GM19468 (cell line): Measurements from ENCODE around the gene ADSS2.
"Not testable (repeated sequence)": the region's sequence is repeated elsewhere in the genome, so short reads cannot be mapped to it uniquely, and the experiment has no call there.

Experiments
- ATAC-seq: cut with Tn5 transposase; IDR thresholded peaks from one replicate; pipeline ENCODE4 v1.9.1; 2021; ENCODE audit warnings: mild to moderate bottlenecking, moderate library complexity, moderate number of reproducible peaks; ENCODE audit not compliant: unreplicated experiment; ENCODE audit errors: extremely low read depth

ADSS2 gene

DNA sequence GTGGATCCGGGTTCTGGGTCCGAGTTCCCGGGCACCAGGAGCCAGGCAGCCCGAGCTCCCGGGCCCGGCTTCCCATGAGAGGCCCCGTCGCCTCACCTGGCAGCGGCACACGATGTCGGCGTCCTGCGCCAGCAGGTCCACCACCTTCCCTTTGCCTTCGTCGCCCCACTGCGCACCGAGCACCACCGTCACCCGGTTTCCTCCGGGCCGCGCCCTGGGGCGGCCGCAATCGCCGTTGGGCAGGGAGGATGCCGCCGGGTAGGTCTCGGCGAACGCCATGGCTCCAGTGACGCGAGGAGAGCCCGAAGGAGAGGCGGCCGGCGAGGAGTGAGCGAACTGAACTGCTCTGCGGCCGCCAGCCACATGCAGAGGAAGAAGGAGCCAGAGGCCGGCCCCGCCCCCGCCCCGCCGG is at the start of gene ADSS2:
Gene ADSS2 (minus strand): TSS at position 371 of the 412 bp plus-strand sequence. CDS start 92 bp downstream, at position 279.
- no peak for ATAC-seq

DNA sequence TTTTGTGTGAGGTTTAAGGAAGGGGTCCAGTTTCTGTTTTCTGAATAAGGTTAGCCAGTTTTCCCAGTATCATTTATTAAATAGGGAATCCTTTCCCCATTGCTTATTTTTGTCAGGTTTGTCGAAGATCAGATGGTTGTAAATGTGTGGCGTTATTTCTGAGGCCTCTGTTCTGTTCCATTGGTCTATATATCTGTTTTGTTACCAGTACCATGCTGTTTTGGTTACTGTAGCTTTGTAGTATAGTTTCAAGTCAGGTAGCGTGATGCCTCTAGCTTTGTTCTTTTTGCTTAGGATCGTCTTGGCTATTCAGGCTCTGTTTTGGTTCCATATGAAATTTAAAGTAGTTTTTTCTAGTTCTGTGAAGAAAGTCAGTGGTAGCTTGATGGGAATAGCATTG is 48.8 kb upstream of the ADSS2 start:
- not testable (repeated sequence) for ATAC-seq

DNA sequence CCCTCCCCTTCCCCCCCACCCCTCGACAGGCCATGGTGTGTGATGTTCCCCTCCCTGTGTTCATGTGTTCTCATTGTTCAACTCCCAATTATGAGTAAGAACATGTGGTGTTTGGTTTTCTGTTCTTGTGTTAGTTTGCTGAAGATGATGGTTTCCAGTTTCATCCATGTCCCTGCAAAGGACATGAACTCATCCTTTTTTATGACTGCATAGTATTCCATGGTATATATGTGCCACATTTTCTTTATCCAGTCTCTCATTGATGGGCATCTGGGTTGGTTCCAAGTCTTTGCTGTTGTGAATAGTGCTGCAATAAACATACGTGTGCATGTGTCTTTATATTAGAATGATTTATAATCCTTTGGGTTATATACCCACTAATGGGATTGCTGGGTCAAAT is 47.8 kb upstream of the ADSS2 start:
- not testable (repeated sequence) for ATAC-seq

DNA sequence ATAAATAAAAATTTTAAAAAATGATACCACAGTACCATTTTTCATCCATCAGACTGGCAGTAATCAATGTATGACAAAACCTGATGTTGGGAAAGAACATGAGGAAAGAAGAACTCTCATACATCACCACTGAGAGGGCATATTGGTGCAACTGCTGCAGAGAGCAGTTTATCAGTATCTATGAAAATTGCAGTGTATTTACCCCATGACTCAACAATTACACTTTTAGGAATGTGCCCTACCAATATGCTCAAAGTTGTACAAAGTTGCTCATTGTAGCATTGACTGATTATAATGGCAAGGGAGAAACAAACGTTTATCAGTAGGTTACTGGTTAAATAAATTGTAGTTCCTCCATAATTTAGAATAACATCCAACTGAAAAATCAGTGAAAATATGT is 46.1 kb upstream of the ADSS2 start:
- ATAC-seq, result no peak

DNA sequence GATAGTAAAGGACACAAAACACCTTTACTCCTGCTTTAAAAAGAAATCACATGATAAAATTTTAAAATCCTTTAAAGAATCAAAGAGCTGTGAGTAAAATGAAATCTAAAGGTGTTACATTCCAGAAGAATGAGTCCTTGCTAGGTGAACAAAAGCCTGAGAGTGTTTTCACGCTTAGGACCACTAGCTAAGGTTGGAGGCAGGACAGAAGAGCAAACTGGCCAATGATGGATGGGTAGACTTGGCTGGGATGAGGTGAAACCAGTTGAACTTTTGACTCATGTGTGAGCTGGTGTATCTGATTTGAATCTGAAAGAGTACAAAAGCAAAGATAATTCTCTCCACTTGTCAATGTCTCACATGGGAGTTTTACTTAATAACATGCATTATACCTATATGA is 44.5 kb upstream of the ADSS2 start:
- ATAC-seq, result no peak

DNA sequence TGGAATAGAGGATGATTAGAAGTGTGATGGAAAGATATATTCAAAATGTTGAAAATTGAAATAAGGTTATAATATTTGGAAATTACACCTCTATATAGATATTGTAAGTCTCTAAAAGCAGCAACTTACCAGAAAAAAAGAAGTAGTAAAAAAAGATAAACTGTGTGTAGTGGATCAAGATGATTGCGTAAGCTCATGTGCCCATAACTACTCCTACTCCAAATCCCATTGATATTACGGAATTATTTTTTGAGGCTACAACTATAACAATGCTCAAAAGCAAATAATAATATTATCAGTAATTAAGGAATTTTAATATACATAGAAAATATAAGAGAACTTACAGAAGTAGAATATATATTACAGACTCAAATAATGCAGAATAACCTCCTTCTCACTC is 42.9 kb upstream of the ADSS2 start:
- ATAC-seq, result no peak

DNA sequence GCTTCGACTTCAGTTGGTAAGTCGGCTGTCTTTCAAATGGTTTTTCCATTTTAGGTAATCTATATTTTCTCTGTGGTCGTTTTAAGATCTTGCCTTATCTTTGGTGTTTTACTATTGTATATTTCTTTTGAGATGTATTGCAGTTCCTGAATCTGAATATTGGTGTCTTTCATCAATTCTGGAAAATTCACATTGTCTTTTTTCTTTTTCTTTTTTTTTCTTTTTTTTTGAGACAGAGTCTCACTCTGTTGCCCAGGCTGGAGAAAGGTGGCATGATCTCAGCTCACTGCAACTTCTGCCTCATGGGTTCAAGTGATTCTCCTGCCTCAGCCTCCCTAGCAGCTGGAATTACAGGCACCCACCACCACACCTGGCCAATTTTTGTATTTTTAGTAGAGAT is 33.3 kb upstream of the ADSS2 start:
- ATAC-seq, result not testable (repeated sequence)

DNA sequence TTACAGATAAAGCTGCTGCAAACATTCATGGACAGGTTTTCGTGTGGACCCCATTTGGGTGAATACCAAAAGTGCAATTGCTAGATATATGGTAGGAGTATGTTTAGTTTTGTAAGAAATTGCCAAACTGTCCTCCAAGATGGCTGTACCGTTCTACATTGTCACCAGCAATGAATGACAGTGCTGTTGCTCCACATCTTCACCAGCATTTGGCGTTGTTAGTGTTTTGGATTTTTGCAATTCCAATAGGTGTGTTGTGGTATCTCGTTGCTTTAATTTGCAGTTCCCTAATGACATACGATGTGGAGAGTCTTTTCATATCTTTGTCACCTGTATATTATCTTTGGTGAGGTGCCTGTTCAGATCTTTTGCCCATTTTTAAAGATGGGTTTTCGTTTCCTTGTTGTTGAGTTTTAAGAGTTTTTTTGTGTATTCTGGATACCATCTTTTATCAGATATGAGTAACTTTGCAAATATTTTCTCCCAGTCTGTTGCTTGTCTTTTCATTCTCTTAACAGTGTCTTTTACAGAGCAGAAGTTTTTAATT is 21.4 kb upstream of the ADSS2 start:
- ATAC-seq, result no peak

DNA sequence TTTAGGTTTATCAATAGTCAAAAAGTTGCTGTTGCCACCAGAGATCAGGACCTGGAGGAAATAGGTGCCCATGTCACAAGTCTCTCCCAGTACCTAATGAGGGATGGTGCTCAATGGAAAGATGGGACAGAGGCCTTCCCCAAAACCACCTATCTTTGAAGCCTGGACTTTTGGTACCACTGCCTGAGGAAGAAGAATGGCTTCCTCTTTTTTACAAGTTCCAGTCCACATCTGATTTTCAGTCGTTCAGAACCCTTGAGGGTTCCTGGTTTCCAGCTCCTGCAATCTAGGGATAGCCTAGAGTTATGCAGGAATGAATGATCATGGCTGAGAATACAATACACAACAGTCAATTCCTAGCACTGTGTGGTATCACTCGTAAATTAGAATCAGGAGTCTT is 15.0 kb upstream of the ADSS2 start:
- ATAC-seq, result no peak

DNA sequence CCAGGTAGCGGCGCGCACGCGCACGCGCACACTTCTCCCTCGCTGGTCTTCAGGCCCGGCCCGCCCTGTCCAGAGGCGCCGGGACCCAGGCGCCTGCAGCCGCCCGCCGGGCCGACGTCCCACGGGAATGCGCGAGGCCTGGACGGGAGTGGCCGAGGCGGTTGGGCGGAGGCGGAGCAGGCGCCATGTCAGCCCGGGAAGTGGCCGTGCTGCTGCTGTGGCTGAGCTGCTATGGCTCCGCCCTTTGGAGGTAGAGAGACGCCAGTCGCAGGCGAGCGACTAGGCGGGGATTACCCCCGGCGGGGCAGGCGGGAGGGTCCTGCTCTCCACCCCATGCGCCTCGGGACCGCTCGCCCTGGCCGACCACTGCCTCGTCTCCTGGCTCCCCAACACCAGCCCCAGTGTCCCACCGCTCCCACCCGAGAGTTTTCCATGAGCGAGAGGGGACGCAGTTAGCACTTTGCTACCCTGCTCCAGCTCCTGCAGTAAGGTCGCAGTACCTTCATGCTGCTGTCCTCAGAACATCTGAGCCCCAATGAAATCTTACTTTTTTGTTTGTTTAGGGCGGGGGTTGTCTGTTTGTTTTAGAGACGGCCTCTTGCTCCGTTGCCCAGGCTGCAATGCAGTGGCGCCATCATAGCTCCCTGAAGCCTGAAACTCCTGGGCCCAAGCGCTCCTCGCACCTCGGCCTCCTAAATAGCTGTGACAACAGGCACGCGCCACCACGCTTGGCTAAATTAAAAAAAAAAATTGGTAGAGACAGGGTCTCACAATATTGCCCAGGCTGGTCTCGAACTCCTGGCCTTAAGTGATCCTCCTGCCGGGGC is 9.7 kb upstream of the ADSS2 start, which contains the start of gene CATSPERE:
Gene CATSPERE (plus strand): TSS at position 29 of the 827 bp plus-strand sequence. CDS start 157 bp downstream, at position 186.
- ATAC-seq, result peak; percentile 95

DNA sequence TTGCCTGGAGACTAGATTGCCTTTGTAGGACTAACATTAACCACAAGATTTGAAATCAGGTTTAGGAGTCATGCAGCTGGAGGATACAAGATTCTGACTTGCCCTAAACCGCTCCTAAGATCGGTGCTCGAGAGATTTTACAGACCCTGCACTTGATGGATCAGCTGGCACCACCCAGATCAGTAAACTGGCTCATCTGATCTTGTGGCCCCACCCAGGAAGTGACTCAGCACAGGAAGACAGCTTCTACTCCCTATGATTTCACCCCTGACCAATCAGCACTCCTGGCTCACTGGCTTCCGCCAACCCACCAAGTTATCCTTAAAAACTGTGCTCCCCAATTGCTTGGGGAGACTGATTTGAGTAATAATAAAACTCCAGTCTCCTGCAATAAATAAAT is 8.5 kb upstream of the ADSS2 start:
- ATAC-seq, result no peak

DNA sequence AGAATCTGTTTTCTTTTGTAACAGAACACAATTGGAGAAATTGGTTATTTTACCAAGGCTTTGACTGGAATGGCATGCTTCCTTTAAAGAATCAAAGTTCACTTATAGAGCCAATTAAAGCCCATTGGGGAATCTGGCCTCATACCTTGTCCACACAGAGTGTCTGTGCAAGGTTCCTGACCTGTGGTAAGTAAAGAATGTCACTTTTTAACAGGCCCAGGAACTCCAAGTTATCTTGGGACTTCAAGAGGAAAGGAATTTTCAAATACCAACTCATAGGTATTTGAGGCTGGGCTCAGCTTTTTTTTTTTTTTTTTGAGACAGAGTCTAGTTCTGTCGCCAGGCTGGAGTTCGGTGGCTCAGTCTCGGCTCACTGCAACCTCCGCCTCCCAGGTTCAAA is 7.1 kb upstream of the ADSS2 start:
- ATAC-seq, result no peak

DNA sequence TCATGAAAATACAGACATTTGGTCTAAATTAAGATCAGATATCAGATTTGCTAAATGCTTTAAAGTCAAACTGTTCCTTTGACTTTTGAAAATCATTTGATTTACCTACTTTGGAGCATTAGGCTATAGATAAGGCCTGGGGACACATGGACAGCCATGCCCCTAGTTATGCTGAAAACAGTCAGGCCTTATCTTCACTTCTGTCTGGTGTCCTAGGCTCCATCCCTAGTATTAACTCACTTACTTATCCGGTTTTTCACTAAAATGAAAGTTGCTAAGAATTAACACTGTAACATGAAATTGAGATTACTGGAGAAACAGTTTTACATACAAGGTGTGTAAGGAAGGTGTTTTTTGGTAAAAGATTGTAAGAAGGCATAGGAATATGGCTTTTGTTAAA is 4.9 kb upstream of the ADSS2 start:
- no peak for ATAC-seq

DNA sequence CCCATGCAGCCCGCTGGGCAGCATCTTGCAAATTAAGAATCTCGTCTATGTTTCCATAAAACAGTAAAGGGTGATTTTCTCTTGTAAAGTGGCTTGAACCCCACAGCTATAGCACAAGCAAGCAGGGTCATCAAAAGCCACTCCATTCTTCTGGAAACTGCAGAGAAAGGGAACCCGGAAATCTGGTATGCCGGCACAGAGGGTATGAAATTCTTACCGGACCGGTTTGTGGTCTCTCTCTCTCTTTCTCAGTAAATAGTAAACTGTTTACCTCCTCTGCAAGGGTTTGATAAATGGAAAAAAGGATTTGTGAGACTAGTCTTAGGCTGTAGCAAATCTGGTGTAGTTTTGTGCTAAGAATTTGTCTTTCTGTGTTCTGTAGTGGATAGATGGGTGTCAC is 2.7 kb upstream of the ADSS2 start:
- ATAC-seq, result no peak

DNA sequence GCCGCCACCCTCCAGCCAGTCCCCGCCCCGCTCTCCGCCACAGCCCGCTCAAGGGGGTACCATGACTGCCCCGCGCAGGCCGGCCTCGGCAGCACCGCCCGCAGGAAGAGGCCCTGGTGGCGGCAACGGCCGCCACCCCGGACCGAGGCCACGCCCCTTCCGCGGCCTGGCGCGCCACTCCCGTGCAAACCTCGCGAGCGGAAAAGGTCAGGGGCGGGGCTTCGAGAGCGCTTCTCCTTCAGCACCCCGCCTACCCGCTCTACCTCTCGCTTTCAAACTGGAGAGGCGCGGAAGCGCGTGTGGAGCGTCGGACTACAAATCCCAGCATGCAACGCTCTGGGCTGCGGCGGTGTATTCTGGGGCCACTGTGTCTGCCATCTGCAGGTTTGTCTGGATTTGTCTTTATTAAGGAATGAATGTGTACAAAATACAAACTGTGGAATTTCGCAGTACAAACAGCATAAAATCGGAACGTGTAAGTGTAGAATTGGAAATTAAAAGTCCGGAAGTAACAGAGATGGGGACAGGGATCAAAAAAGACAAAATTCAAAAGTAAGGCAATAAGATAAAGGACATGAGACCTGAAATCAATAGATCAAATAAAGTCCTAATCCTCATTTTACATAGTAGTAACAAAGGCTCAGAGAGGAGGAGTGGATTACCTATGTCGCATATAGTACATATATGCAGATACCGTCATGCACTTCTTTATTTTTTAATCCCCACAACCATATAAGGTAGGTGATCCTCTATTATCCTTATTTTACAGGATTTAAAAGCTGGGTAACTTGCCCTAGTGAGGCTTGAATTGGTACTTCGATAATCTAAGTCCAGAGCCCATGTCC is 464 bp upstream of the ADSS2 start:
- peak; percentile 93 for ATAC-seq

DNA sequence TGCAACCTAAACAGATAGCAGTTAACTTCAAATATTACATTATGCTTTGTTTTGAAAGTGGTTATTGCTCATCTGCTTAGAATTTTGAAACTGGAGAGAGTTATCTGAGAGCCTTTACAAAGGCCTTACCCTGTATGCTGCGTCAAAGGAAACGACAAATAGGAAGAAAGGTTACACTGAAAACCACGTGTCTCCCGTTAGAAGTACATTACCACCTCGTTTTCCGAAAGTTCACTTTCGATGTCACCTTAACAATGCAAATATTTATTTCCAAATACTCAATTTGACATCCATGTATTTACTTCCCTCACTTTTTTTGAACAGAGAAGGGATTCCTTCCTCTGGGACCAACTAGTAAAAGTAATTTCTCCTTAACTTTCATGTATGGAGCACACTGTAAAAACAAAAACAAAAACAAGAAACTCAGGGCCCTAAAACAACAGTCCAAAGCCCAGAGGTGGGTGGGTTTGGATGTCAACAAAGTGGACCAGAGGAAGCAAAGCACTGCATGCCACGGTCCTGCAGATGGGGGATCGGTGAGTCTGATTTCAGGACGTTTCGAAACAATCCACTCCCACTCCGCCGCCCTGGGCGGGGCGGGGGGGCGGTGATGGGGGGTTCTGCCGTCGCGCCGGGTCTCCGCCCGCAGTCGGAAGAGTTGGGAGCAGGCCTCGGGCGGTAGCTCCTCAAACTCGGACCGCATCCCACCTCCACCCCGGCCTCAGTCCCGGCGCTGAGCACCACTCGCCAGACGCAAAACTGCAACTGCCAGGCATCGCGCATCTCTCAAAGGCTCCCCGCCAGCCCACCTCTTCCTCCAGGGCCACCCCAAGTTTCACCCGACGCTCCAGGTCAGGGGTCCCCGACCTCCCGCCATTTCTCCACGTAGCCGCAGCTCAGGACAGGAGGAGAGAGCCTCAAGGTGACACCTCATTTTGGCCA is 841 bp downstream of the ADSS2 start:
- no peak for ATAC-seq

DNA sequence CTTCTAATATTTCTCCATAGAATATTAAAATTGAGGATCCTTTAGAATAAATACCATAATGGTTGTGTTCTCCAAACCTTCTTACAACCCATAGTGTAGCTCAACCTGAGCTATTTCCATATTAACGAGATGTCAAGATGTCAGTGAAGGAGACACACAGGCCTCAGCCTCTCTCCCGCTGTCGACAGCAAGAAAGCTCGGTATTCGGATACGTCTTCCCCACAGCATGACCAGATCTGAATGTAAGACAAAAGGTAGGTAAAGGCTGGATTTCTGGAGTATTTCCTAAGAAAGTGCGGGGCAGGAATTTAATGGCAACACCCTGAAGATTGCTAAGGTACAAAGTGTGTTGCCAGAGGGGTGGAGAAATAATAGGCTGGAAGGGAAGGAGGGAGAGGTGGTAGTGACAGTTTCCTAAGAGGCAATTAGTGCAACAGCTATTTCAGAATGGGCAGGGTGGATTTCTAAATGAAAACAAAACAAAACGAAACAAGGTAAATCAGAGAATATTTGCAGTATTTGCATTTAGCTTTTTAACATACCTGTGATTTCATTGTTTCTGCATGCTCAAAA is 1.7 kb downstream of the ADSS2 start:
- no peak for ATAC-seq

DNA sequence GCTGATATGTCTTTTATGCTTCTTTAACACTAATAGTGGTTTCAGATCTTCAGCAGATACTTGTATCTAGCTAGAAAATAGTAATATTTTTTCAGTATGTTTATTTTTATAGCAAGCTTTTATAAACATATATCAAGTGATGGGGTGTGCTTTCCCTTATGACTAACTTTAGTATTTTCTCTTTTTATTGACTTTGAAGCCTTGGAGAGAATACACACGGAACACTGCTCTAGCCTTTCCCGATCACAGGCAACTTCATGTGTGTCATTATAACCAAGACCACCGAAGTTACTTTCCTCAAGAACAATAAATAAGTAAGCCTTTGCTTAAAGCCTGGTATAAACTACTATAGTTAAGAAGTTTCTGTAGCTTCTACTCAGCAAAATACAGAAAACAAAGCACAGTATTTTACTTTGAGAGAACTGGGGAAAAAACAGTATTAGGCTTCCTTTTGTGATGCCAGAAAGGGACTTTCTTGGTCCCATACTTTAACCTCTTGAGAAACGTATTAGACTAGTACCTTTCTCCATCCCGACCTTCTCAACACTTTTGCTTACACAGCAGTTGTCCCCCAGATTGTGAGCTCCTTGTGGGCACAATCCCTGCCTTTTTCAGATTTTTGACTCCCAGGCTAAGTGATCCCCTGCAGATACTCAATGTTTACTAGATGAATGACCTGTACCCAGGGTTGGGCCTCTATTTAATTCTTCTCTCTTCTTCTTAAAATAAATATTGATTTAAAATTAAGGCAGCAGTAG is 3.3 kb downstream of the ADSS2 start:
- no peak for ATAC-seq

DNA sequence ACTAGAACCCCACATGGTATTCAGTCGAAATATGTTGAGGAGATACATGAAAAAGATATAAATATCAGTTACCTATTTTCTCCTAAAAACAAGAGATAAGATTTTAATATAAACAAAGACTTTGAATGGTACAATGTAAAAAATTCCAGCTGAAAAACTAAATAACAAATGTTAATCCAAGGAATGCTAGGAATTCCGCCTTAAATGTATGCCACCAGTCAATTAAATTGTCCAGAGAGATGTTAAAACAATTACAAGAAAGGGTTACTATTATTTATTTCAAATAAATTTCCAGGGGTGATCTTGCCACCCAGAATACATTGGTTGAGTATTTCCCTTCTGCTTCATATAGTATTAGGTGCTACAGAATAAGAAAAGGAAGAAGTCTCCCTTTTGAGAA is 4.2 kb downstream of the ADSS2 start:
- ATAC-seq, result no peak
